Measurements from ENCODE around the gene ABHD18.

The ABHD18 gene

DNA sequence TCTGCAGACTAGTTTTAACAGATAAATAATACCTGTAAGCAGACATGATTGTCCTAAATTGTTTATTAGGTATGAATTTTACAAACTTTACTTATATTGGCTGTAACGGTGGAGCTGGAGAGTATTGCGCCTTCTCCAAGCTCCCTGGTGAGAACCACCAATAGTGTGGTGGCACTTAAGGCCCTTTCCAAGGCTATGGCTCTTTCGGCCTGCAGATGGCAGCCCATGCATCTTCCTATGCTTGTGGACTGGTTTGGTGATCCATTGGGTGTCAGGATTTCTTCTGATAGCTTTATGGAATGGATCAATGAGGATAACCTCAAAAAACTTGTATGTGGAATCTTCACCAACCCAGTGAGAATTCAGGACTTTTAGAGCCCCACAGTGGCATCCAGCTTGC is 103.7 kb downstream of the ABHD18 start:
- TF ChIP-seq ZFX (IDR thresholded peaks at IDR 0.05) = no peak
- TF ChIP-seq, protein P1, sequence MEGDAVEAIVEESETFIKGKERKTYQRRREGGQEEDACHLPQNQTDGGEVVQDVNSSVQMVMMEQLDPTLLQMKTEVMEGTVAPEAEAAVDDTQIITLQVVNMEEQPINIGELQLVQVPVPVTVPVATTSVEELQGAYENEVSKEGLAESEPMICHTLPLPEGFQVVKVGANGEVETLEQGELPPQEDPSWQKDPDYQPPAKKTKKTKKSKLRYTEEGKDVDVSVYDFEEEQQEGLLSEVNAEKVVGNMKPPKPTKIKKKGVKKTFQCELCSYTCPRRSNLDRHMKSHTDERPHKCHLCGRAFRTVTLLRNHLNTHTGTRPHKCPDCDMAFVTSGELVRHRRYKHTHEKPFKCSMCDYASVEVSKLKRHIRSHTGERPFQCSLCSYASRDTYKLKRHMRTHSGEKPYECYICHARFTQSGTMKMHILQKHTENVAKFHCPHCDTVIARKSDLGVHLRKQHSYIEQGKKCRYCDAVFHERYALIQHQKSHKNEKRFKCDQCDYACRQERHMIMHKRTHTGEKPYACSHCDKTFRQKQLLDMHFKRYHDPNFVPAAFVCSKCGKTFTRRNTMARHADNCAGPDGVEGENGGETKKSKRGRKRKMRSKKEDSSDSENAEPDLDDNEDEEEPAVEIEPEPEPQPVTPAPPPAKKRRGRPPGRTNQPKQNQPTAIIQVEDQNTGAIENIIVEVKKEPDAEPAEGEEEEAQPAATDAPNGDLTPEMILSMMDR (conservative IDR thresholded peaks at IDR 0.05) = peak; percentile 54

DNA sequence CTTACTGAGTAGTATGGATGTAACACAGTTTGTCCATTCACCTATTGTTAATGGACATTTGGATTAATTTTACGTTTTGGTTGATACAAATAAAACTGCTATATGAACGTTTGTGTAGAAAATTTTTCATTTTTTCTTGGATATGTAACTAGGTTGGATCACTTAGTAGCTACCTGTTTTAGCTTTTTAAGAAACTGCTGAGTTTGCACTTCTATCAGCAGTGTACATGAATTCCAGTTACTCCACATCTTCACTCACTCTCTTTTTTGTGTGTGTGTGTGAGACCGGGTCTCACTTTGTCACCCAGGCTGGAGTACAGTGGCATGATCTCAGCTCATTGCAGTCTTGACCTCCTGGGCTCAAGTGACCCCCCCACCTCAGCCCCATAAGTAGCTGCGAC is 111.3 kb downstream of the ABHD18 start:
- TF ChIP-seq, protein P1 (conservative IDR thresholded peaks at IDR 0.05) = no peak
- TF ChIP-seq ZFX (IDR thresholded peaks at IDR 0.05) = no peak
- H3K27ac ChIP-seq = no peak overlapping the region

More for the DNA sequence above, 103.7 kb downstream of the ABHD18 start:
- no peak overlapping the region for H3K27ac ChIP-seq
